AML-193 (cell line): ENCODE results near the gene CCDC18.
"Not testable (repeated sequence)": the region's sequence is repeated elsewhere in the genome, so short reads cannot be mapped to it uniquely, and the experiment has no call there.

ENCODE experiments used
- DNase-seq, 2 experiments: peaks; one replicate each; lab custom pipeline; 2025; lab: John Stamatoyannopoulos, UW

CCDC18 gene

GRCh38 chr1:93171549-93172034, 8.9 kb upstream of the CCDC18 start:
- DNase-seq, result no peak

- DNase-seq, result no peak
These were observed 7.7 kb upstream of the CCDC18 start for GRCh38 chr1:93172778-93173177.

- DNase-seq, result not testable (repeated sequence)
These were observed 5.9 kb upstream of the CCDC18 start for GRCh38 chr1:93174638-93175037.

GRCh38 chr1:93177991-93178390, 2.5 kb upstream of the CCDC18 start:
- DNase-seq, result no peak

- DNase-seq, result no peak
These were observed 2.1 kb upstream of the CCDC18 start for GRCh38 chr1:93178418-93178817.

- DNase-seq, result peak; percentile 94
These were observed 420 bp upstream of the CCDC18 start, which contains the start of gene TMED5 for GRCh38 chr1:93179886-93180722. TSS of gene TMED5 (minus strand) at chr1:93180413. CDS start at chr1:93180242, 171 bp downstream.

- DNase-seq, result peak; percentile 77 to 82
These were observed 6.1 kb downstream of the CCDC18 start for GRCh38 chr1:93186667-93187066.

- DNase-seq, result no peak
These were observed 9.9 kb downstream of the CCDC18 start for GRCh38 chr1:93190432-93190831.

- no peak for DNase-seq
These were observed 13.9 kb downstream of the CCDC18 start for GRCh38 chr1:93194231-93194990.

GRCh38 chr1:93196591-93196990, 16.1 kb downstream of the CCDC18 start:
- DNase-seq, result no peak

- DNase-seq, result no peak
These were observed 18.6 kb downstream of the CCDC18 start for GRCh38 chr1:93199150-93199549.

- DNase-seq, result no peak
These were observed 19.6 kb downstream of the CCDC18 start for GRCh38 chr1:93200086-93200620.

- no peak for DNase-seq
These were observed 20.2 kb downstream of the CCDC18 start for GRCh38 chr1:93200714-93201113.

- no peak for DNase-seq
These were observed 25.5 kb downstream of the CCDC18 start for GRCh38 chr1:93205892-93206566.

- DNase-seq, result no peak
These were observed 26.0 kb downstream of the CCDC18 start for GRCh38 chr1:93206567-93206954.

- DNase-seq, result no peak
These were observed 26.7 kb downstream of the CCDC18 start for GRCh38 chr1:93207211-93207610.

- DNase-seq, result no peak
These were observed 34.8 kb downstream of the CCDC18 start for GRCh38 chr1:93215322-93215721.

- DNase-seq, result no peak
These were observed 38.9 kb downstream of the CCDC18 start for GRCh38 chr1:93219443-93219842.

- DNase-seq, result not testable (repeated sequence)
These were observed 40.2 kb downstream of the CCDC18 start for GRCh38 chr1:93220716-93221115.

GRCh38 chr1:93221913-93222312, 41.4 kb downstream of the CCDC18 start:
- DNase-seq, result no peak

GRCh38 chr1:93223023-93223675, 42.6 kb downstream of the CCDC18 start:
- no peak for DNase-seq

GRCh38 chr1:93235261-93235660, 54.7 kb downstream of the CCDC18 start:
- no peak for DNase-seq
